ENCODE results near the gene PCYT2. TPM values are rescaled to one million over a fixed set of nuclear protein-coding genes. Genes with fewer than 3 reads are reported as not detected.

The PCYT2 gene
- total and polyA plus RNA-seq, 2 donors (not counting 1 experiment from before 2014, with no cell fraction given), result 46.0 to 65.6 TPM

DNA sequence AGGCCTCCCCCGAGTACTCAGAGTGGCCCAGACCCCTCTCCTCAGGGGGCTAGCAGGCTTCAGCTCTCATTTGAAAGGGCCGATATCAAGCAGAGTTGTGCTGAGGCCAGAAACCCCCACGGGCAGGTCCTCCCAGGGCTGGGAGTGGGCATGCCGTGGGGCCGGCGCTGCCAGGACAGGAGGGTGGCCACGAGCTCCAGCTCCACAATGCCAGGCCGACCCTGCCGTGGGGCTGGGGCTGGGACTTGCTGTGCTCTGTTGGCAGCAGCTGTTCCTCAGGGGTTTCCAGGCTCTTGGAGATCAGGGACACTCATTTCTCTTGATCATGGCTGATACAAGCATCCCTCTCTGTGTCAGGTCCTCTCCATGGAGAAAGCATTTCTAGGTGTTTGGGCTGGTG lies 12.3 kb downstream of the PCYT2 start:
- TF ChIP-seq, protein P1, sequence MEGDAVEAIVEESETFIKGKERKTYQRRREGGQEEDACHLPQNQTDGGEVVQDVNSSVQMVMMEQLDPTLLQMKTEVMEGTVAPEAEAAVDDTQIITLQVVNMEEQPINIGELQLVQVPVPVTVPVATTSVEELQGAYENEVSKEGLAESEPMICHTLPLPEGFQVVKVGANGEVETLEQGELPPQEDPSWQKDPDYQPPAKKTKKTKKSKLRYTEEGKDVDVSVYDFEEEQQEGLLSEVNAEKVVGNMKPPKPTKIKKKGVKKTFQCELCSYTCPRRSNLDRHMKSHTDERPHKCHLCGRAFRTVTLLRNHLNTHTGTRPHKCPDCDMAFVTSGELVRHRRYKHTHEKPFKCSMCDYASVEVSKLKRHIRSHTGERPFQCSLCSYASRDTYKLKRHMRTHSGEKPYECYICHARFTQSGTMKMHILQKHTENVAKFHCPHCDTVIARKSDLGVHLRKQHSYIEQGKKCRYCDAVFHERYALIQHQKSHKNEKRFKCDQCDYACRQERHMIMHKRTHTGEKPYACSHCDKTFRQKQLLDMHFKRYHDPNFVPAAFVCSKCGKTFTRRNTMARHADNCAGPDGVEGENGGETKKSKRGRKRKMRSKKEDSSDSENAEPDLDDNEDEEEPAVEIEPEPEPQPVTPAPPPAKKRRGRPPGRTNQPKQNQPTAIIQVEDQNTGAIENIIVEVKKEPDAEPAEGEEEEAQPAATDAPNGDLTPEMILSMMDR (conservative IDR thresholded peaks at IDR 0.05 in 1 of 2, IDR thresholded peaks at IDR 0.05 in 1 of 2; ENCODE audit: low read depth in 1 of 2, low read length in 2 of 2), result no peak
- TF ChIP-seq EZH2 (IDR thresholded peaks at IDR 0.05; ENCODE audit: low read length, missing control alignments), result no peak
- H3K4me2 ChIP-seq (ENCODE audit: extremely low read depth, insufficient read depth, low read length), result no peak overlapping the region
- no peak overlapping the region for H3K4me3 ChIP-seq (replicated peaks in 1 of 4; ENCODE audit: control extremely low read depth in 1 of 4, insufficient read depth in 1 of 4, low read depth in 3 of 4, low read length in 4 of 4)
- peaks cover 4% of the 10 kb centered on the region for H3K79me2 ChIP-seq (ENCODE audit: control insufficient read depth, insufficient read depth, low read length)
- DNase-seq (ENCODE audit: low read depth in 2 of 2), result no peak
- no peaks in the 10 kb centered on the region for H4K20me1 ChIP-seq (ENCODE audit: control insufficient read depth, extremely low read depth, insufficient read depth, low read length)
- peaks cover 22% of the 10 kb centered on the region for H3K36me3 ChIP-seq (ENCODE audit: control insufficient read depth, insufficient read depth, low read length)
- H3K9me3 ChIP-seq (ENCODE audit: control insufficient read depth, insufficient read depth, low read depth, low read length), result no peaks in the 10 kb centered on the region
- H3K9ac ChIP-seq (ENCODE audit: insufficient read depth, low read length), result no peak overlapping the region
- H3K4me1 ChIP-seq (ENCODE audit: control insufficient read depth, extremely low read depth, insufficient read depth, low read length), result no peaks in the 10 kb centered on the region
- no peaks in the 10 kb centered on the region for H3K27me3 ChIP-seq (ENCODE audit: control insufficient read depth, insufficient read depth, low read length)
- H2AFZ ChIP-seq (ENCODE audit: low read length), result no peak overlapping the region
- H3K27ac ChIP-seq (ENCODE audit: insufficient read depth, low read length), result no peak overlapping the region

DNA sequence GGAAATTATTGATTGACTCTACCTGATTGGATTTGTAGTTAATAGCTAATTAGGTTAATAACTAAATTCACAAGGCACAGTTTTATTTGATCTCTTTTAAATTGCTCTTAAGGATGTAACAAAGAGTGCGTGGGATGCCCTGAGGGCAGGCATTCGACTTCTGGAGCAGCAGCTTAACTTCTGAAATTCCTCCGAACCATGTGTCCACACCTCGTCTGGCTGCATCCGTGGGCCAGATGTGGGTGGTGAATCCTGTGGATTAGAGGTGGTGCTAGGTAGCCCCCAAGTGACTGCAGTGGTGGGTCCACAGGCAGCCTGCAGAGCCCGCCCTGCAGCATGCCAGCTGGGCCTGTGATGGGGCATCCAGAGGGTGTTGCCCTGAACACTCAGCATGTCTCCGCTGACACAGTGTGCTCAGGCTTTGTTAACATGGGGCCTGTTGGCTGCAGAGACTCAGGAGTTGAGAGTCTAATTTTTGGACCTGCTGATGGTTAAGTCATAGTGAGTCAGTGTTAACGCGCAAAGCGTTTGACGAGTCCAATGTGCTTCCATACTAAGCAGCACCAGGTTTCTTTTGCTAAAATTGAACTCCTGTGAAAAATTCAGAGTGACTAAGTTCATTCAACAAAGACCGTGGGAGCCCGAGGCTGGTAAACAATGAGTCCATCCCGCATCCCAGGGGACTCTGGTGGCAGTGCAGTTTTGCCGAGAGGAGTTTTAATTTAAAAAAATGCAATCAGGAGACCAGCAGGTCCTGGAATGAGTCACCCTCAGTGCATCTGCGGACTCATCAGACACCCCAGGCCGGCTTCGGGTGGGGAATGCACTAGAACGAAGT lies 13.0 kb downstream of the PCYT2 start:
- H3K4me1 ChIP-seq (ENCODE audit: control insufficient read depth, extremely low read depth, insufficient read depth, low read length), result no peaks in the 10 kb centered on the region
- TF ChIP-seq, protein P1 (conservative IDR thresholded peaks at IDR 0.05 in 1 of 2, IDR thresholded peaks at IDR 0.05 in 1 of 2; ENCODE audit: low read depth in 1 of 2, low read length in 2 of 2), result no peak
- TF ChIP-seq EZH2 (IDR thresholded peaks at IDR 0.05; ENCODE audit: low read length, missing control alignments), result no peak
- H3K4me3 ChIP-seq (replicated peaks in 1 of 4; ENCODE audit: control extremely low read depth in 1 of 4, insufficient read depth in 1 of 4, low read depth in 3 of 4, low read length in 4 of 4), result no peak overlapping the region
- peaks cover 23% of the 10 kb centered on the region for H3K36me3 ChIP-seq (ENCODE audit: control insufficient read depth, insufficient read depth, low read length)
- no peaks in the 10 kb centered on the region for H4K20me1 ChIP-seq (ENCODE audit: control insufficient read depth, extremely low read depth, insufficient read depth, low read length)
- H3K79me2 ChIP-seq (ENCODE audit: control insufficient read depth, insufficient read depth, low read length), result peaks cover 8% of the 10 kb centered on the region
- no peak overlapping the region for H3K9ac ChIP-seq (ENCODE audit: insufficient read depth, low read length)
- no peak overlapping the region for H3K4me2 ChIP-seq (ENCODE audit: extremely low read depth, insufficient read depth, low read length)
- no peak overlapping the region for H3K27ac ChIP-seq (ENCODE audit: insufficient read depth, low read length)
- no peak overlapping the region for H2AFZ ChIP-seq (ENCODE audit: low read length)
- DNase-seq (ENCODE audit: low read depth in 2 of 2), result peak; percentile 56 to 94
- no peaks in the 10 kb centered on the region for H3K9me3 ChIP-seq (ENCODE audit: control insufficient read depth, insufficient read depth, low read depth, low read length)
- H3K27me3 ChIP-seq (ENCODE audit: control insufficient read depth, insufficient read depth, low read length), result no peaks in the 10 kb centered on the region

- no peak for TF ChIP-seq EZH2 (IDR thresholded peaks at IDR 0.05; ENCODE audit: low read length, missing control alignments)
- TF ChIP-seq, protein P1 (conservative IDR thresholded peaks at IDR 0.05 in 1 of 2, IDR thresholded peaks at IDR 0.05 in 1 of 2; ENCODE audit: low read depth in 1 of 2, low read length in 2 of 2), result no peak
- Histone ChIP-seq H3K79me2 (ENCODE audit: control insufficient read depth, insufficient read depth, low read length) (peaks cover 26% of the 10 kb centered on the region), H3K4me3 (replicated peaks in 1 of 4; ENCODE audit: control extremely low read depth in 1 of 4, insufficient read depth in 1 of 4, low read depth in 3 of 4, low read length in 4 of 4) (no peak overlapping the region), H2AFZ (ENCODE audit: low read length) (no peak overlapping the region), H3K27ac (ENCODE audit: insufficient read depth, low read length) (no peak overlapping the region), H4K20me1 (ENCODE audit: control insufficient read depth, extremely low read depth, insufficient read depth, low read length) (no peaks in the 10 kb centered on the region), H3K27me3 (ENCODE audit: control insufficient read depth, insufficient read depth, low read length) (no peaks in the 10 kb centered on the region), H3K4me2 (ENCODE audit: extremely low read depth, insufficient read depth, low read length) (no peak overlapping the region), H3K9ac (ENCODE audit: insufficient read depth, low read length) (no peak overlapping the region), H3K36me3 (ENCODE audit: control insufficient read depth, insufficient read depth, low read length) (peaks cover 23% of the 10 kb centered on the region), H3K4me1 (ENCODE audit: control insufficient read depth, extremely low read depth, insufficient read depth, low read length) (peaks cover under 1% of the 10 kb centered on the region), H3K9me3 (ENCODE audit: control insufficient read depth, insufficient read depth, low read depth, low read length) (no peaks in the 10 kb centered on the region)
- no peak for DNase-seq (ENCODE audit: low read depth in 2 of 2)
These were observed 15.8 kb downstream of the PCYT2 start for GRCh38 chr17:81895400-81895799.
